GM19023 (cell line): ENCODE measurements around the gene DNAAF1.
"Not testable (repeated sequence)": the region's sequence is repeated elsewhere in the genome, so short reads cannot be mapped to it uniquely, and the experiment has no call there.

Experiments
- ATAC-seq: cut with Tn5 transposase; IDR thresholded peaks from one replicate; pipeline ENCODE4 v1.9.1; 2021; ENCODE audit warnings: mild to moderate bottlenecking, moderate library complexity; ENCODE audit not compliant: unreplicated experiment

DNAAF1 gene

DNA sequence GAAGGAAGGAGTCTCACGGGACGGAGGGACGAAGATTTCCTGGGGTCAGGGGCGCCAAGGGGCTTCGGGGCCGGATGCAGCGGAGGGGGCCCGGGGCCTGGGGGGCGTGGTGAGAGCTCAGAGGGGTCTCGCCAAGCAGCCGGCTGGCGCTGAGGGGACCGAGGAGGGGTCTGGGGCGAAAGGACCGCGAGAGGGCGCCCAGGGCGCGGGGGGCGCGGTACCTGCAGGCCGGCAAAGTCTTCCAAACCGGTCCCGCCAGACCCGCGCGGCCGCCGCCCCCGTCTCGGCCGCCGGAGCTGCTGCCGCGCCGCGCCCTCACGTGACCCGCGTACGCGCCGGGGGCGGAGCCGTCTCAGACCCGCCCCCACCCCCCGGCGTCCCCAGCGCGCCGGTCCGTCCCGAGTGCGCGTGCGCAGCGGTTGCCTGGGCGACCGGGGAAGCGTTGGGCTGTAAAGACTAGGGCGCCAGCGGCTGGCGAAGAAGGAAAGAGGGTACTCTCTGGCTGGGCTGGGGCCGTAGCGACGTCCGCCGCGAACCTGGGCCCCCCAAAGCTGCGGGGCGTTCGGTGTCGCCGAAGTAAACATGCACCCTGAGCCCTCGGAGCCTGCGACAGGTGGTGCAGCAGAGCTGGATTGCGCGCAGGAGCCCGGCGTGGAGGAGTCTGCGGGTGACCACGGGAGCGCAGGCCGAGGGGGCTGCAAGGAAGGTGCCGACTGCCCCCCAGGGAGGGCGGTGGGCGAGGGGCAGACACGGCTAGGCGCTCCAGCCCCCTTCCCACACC lies at the start of gene DNAAF1, which contains the start of gene HSDL1:
TSS of gene DNAAF1 (plus strand) at position 450 of the 781 bp plus-strand sequence. CDS start at position 583, 133 bp downstream.
TSS of gene HSDL1 (minus strand) at position 319 of the 781 bp plus-strand sequence. CDS start 13,856 bp downstream, outside the sequence.
- ATAC-seq: peak; percentile 83

DNA sequence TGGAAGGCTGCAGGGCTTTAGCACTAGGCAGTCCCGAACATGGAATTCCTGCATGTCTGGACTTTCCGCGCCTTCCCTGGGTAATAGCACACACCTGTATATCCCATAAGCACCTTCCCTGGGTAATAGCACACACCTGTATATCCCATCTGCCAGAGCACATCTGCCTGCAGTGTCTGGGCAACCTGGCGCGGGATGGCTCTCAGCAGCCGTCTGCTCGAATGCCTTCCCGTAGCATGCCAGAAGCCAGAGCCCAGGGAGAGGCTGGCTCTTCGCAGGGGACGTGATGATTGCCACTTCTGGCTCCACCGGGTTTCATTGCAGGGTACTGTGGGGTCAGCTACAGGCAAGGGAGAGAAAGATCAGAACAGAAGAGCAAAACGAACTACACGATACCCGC lies 49.6 kb upstream of the DNAAF1 start:
- no peak for ATAC-seq

DNA sequence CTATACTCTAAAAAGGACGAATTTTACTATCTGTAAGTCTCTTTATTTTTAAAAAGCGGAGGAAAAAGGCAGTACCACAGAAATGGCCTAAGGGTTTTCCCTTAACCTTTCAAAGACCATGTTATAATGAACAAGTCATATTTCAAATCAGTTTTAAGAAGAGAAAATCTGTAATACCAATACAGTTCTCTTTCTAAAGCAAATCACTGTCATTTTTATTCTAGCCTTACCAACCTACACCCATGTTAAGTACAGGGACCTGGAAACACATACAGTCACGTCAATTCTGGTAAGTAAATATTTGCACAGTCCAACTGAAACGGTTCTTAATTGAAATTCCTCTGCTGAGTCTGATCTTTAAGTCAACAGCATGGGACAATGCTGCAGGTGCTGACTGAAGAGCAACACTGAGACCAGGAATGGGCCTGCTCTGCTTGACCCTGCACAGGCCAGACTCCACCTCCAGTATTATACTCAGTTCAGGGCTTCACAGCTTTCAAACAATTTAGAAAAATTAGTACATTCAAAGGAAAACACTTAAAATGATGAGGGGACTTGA lies 48.6 kb upstream of the DNAAF1 start:
- no peak for ATAC-seq

DNA sequence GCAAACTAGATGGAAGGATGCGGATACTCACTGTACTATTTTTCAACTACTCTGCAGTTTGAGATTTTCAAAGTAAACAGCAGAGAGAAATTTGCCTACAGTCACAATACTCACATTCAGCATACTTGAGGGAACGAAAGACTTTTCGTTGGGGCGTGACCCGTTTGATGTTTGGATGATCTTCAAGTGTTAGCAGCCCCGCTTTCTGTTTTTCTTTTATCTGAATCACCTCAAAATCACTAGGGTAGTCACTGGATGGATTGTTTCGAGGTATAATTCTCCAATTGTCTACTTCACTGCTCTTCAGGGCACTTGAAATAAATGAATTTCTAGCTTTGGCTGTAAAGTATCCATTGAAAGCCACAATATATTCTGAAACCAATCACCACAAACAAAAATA lies 46.2 kb upstream of the DNAAF1 start:
- no peak for ATAC-seq

DNA sequence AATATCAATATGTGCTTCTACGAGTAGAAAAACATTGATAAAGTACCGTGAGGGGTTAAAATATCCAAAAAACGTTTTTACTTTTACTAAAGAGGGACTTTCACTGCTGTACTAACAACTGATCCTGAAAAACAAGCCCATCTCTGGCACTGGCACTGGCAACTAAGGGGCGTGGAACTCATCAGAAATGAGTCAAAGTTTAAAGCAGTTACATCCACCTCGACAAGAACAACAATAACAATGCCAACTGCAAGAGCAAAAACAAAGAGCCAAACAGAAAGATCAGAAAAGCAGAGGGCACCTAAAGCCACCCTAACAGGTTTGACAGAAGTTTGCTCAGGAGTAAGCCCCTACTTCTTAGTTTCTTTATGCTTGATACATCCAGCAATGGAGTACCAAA lies 41.4 kb upstream of the DNAAF1 start:
- ATAC-seq: no peak

DNA sequence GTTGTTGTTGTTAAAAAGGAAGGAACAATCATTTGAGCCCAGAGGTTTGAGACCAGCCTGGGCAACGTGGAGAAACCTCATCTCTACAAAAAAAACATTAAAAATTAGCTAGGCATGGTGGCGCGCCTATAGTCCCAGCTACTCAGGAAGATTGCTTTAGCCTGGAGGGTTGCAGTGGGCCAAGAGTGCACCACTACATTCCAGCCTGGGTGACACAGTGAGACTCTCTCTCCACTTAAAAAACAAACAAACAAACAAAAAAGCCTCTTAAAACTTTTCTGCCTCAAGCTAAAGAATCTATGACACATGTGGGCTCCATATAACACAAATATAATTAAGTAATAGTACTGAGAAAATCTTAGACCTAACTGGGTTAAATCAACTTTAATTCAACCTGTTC lies 40.9 kb upstream of the DNAAF1 start:
- no peak for ATAC-seq

DNA sequence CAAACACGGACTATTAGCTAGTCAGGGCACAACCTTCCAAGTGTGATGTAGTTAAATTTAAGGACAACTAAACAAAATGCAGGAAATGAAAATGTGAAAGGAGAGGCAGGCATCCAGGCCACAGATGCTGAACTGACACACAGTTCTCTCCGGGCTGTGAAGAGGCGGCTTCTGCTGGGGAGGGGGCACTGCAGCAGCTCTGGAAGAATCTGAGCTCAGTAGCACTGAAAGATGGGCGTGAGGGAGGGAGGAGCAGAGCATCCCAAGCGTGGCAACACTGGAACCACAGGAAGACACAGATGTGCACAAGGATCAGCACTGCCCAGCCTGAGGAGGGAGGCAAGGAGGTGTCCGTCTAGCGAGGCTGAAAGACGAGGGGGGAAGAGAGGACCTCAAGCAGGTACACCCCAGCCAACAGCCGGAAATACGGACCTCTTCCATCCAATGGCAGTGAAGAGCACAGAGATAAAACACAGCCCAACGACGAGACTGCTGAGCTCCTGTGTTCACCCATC lies 39.8 kb upstream of the DNAAF1 start:
- ATAC-seq: no peak

DNA sequence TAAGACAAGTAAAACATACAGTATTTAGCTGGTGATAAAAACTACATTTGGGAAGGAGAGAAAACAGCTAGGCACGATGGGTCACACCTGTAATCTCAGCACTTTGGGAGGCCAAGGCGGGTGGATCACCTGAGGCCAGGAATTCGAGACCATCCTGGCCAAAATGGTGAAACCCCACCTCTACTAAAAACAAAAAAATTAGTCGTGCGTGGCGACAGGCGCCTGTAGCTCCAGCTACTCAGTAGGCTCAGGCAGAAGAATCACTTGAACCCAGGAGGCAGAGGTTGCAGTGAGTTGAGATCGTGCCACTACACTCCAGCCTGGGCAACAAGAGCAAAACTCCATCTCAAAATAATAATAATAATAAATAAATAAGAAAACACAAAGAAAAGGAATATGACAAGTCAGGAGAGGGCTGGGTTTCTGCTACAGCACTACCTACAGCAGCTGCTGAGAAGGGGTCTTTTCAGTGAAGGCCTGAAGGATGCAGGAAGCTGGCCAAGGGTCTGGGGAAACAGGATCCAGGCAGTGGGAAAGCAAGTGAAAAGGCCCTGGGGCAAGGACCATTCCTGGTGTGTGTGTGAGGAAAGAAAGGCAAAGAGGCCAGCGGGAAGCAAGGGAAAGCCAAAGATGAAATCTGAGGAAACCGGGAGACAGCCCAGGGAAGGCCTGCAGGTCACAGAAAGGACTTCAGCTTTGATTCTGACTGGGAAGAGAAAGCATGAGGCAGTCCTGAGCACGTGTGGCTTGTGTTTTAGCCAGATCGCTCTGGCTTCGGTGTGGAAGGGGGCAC lies 39.0 kb upstream of the DNAAF1 start:
- ATAC-seq: no peak

DNA sequence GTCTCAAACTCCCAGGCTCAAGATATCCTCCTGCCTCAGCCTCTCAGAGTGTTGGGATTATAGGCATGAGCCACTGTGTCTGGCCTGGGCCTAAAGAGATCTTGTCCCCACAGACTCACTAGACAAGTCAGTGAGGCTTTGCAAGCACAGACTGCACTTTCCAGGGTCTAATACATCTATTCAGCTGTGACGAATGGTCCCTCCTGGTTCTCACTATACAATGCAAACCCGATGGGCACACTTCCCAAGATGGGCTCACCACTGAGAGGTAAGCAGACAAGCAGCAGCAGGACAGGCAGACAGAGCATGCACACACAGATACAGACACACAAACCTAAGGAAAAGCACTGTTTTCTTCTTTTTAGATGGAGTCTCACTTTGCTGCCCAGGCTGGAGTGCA lies 37.2 kb upstream of the DNAAF1 start:
- no peak for ATAC-seq

DNA sequence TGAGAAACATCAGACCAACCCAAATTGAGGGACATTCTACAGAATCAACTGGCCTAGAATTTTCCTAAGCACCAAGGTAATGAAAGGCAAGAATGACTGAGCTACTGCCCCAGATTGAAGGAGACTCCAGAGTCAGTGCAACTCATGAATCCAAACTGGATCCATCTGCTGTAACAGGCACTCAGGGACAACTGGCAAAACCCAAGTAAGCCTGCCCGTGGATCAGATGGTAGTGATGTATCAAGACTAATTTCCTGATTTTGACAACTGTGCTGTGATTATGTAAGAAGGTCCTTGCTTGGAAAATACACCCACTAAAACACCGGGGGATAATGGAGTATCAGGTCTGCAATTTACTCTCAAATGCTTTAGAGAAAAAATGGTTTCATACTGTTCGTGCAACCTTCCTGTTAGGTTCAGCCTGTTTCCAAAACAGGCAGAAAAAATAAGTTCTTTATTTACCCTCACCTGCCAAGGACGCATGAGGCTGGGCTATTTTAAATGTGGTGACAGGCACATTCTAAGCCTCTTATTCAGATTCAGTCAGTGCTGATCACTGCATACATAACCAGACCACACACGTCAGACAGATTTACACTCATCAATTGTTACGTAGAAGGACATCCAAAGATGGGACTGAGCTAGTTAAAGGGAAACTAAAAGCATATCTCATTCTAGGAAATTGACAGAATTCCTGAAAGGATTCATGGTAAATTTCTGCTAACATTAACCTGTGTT lies 35.3 kb upstream of the DNAAF1 start:
- no peak for ATAC-seq

DNA sequence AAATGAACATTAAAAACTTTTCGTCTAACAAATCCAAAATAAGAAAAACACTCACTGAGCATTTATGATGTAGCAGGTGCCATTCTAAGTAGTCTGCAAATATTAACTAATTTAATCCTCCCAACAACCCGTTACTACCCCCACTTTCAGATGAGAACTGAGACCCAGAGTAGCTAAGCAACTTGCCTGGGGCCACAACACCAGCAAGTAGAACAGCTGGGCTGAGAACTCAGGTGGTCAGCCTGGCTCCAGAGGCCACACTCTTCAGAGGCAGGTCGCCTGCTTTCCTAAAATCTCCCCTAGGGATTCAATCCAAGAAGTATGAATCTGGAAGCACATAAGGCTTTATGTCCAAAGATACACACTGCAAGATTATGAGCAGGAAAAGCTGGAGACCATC lies 34.6 kb upstream of the DNAAF1 start:
- no peak for ATAC-seq

DNA sequence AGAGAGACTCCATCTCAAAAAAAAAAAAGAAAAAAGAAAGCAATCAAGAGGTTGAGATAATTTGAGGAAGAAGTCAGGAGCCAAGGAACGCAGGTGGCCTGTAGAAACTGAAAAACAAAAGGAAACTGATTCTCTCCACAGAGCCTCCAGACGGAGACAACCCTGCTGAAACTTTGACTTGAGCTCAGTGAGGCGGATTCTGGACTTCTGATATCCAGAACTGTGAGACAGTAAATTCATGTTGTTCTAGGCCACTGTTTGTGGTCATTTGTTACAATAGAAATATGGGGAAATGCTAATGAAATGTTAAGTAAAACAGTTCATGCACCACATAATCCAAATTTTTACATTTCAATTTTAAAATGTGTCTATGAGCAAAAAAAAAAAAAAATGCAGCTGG lies 33.6 kb upstream of the DNAAF1 start:
- no peak for ATAC-seq

DNA sequence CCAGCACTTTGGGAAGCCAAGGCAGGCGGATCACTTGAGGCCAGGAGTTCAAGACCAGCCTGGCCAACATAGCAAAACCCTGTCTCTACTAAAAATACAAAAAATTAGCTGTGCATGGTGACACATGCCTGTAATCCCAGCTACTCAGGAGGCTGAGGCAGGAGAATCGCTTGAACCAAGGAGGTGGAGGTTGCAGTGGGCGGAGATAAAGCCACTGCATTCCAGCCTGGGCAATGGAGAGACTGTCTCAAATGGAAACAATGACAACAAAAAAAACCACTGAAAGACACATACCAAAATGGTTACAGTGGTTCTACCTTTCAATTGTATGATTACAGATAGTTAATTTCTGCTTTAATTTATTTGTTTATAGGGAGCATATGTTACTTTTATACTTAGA lies 33.2 kb upstream of the DNAAF1 start:
- not testable (repeated sequence) for ATAC-seq

DNA sequence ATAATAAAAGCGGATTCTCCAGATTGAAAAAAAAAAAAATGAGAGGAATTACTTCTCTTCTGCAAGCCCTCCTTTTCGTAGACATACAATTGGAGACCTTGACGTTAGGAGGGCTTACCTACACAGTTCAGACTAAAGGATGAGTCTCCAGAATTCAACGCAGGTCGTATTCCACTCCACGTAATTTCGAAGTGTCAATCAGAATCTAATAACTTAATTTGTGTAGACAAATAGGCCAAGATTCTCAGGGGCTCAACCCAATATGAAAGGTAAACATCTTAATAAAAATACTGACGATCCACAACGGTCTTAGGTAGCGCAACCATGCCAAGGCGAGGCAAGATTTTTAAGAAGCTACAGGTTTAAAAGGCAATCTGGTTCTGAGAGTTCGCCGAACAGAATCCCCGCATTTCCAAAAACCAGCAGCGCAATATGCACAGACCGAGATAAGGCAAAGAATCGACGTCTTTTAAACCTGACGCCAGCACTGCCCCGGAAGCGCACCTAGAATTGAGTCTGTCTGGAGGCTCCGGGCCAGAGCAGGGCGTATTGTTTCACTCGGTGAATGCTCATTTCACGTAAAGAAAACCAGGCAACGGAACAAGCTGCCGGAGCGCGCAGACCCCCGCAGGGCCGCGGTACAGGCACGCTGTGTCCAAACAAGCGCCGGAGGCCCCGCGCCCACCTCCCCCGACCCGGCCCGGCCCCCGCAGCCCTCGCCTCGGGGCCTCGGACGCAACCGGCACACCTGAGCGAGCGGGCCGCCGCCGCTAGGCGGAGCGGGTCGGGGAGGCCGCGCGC lies 29.0 kb upstream of the DNAAF1 start:
- peak; percentile 33 for ATAC-seq

DNA sequence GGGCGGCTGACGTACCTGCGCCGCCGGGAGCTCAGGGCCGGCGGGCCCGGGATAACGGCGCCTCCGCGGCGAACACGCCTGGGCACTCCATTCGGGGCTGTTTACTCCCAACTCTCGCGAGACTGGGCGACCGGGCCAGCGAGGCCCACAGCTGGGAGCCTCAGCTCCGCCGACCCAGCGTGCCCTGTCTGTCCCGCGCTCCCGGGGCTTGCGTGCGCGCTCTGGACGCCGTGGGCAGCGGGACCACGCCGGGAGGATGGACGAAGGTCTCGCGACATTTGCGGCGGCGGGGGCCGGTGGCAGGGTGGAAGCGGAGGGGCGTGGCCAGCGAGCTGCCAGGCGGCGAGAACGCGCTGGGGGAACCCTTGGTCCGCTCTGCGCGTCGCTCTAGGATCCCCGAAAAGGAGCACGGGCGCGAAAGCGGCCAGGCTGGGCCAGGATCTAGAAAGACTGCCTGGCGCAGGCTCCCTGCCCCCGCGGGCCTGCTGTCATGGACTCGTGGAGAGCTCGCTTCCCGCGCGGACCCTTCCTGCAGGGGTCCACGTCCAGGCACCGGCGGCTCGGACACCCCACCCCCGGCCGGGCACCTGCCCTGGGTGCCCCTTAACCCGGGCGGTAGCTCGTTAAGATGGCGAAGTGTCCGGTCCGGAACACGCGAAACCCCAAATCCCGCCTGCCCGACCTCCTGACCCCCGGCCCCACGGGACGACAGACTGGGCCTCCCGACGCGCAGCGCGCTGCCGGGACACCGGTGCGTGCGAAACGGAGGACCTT lies 28.2 kb upstream of the DNAAF1 start, which contains the start of gene MBTPS1:
TSS of gene MBTPS1 (minus strand) at position 223 of the 774 bp plus-strand sequence. CDS start 15,159 bp downstream, outside the sequence.
- peak; percentile 93 for ATAC-seq

DNA sequence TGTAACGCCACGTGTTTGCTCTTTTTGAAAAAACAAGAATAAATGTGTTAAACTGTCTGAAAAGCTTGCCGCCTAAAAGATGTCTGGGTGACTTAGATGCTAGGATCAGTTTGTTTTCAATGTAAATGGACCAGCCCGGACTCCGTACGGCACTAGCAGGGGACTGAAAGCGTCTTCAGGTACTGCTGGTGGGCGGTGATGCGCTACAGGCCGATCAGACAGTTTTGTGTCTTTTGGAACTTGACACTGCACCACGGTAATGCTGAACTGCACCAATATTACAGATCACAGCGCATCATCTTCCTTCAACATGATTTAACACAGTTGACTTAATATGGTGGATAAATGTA lies 27.6 kb upstream of the DNAAF1 start:
- no peak for ATAC-seq

DNA sequence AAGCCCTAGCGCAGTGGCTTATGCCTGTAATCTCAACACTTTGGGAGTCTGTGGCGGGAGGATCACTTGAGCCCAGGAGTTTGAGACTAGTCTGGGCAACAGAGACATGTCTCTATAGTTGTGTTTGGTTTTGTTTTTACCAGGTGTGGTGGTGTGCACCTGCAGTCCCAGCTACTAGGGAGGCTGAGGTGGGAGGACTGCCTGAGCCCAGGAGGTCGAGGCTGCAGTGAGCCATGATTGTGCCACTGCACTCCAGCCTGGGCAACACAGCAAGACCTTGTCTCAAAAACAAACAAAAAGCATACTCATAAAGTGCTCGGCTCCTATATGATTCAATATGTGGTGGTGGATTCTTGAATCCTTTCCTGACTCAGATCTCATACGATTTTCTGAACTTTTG lies 26.8 kb upstream of the DNAAF1 start:
- ATAC-seq: not testable (repeated sequence)

DNA sequence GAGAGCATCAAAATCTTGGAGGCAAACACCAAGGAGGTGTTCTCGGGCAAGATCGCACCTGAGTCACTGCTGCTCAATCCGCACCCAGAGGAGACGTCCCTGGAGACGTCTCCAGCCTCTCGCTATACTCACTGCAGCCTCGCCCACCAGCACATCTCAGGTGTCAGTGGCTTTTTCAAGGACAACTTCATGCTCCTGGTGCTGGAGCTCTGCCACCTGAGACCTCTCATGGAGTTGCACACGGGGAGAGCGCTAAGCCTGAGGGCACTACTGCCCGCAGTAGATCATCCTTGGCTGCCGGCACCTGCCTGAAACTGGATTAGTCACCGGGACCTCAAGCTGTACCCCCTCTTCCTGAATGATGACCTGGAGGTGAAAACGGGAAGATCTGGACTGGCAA lies 25.7 kb upstream of the DNAAF1 start:
- no peak for ATAC-seq

DNA sequence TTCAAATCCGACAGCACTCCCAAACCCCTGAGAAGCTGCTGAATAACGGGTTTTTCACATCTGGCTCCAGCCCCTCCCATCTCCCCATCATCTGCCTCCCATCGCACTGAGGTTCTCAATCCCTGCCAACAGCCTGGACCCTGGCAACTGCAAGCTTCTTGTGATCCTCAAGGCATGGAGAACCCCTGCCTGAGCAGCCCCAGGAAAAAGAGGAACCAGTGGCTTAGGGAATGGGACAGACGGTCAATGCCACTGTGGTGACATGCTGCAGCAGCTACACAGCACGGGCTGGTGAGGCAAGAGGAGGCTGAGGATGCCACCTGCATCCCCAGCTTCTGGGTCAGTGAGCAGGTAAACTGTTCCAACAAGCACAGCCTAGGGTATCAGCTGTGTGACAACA lies 25.1 kb upstream of the DNAAF1 start:
- no peak for ATAC-seq
